Fibroblast of skin of back (primary cell): Measurements from ENCODE around the gene RPL22L1. TPM values are rescaled to one million over a fixed set of nuclear protein-coding genes. Genes with fewer than 3 reads are reported as not detected.
A peak's percentile ranks its signal among the peaks of the same experiment; 100 is the strongest.
"Not testable (repeated sequence)": the region's sequence is repeated elsewhere in the genome, so short reads cannot be mapped to it uniquely, and the experiment has no call there.

Source experiments
- DNase-seq: peaks from one replicate; pipeline ENCODE4 v3.0.0-alpha.2; 2013
- polyA plus RNA-seq, 2 experiments: library from polyadenylated mRNA; unstranded; fragments of 120-200 nt; gene quantifications; one replicate each; pipeline ENCODE4 v1.2.1, GENCODE V29; 2013; ENCODE audit not compliant: insufficient read length in 2 of 2

Gene RPL22L1
- polyA plus RNA-seq (2013, experiment 1 of 2; ENCODE audit: insufficient read length) = 95.7 TPM
- 30.6 TPM for polyA plus RNA-seq (2013, experiment 2 of 2; ENCODE audit: insufficient read length)

DNA sequence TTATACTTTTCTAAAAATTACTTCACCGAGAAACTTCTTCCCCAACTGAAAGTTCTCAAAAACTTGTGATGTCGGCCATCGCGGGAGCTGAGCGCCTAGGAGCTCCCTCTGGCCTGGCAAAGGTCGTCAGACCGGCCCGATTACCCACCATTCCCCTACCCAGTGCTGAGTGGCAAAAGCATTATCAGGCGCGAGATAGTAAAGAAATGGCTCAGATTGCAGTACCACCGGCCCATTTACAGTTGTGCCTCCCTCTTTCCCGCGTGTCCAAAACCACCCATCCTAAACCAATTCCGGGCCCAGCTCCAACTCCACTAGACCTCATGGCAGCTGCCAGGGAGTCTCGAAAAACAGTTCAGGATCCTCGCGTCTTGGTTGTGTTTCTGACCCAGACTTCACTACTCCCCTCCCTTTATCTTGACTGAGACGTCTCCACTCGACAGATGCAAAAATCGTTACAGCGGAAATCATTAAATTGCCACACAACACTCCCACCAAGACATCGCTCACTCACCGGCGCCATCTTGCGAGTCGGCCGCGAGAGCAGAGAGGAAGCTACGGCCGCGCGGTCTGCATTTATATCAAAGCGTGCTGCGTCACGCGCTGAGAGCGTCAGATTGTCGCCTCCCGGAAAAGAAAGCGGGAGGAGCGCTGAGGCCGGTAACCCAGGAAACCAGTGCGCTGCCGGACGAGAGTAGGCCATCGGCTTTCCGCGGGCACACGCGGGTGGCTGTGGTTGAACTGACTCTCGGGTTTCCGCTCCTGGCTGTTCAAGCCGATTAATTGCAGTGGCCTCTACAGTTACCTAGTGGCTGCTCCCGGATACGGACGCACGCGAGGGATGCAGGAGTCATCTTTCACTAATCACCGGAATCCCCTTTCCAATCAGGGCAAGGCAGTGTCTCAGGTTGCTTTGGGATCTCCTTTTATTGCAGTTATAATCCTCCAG is at the start of gene RPL22L1:
TSS of gene RPL22L1 (minus strand) at position 551 of the 949 bp plus-strand sequence. CDS start at position 523, 28 bp downstream.
- DNase-seq = peak; percentile 96

DNA sequence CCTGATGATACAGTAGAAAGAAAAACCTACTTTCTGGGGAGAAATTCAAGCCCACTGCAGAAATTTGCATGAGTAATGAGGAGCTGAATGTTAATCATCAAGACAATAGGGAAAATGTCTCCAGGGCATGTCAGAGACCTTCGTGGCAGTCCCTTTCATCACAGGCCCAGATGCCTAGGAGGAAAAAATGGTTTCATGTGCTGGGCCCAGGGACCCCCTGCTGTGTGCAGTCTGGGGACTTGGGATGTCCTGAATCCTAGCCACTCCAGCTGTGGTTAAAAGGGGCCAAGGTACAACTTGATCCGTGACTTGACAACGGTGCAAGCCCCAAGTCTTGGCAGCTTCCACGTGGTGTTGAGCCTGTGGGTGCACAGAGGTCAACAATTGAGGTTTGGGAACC is 48.7 kb upstream of the RPL22L1 start:
- no peak for DNase-seq

DNA sequence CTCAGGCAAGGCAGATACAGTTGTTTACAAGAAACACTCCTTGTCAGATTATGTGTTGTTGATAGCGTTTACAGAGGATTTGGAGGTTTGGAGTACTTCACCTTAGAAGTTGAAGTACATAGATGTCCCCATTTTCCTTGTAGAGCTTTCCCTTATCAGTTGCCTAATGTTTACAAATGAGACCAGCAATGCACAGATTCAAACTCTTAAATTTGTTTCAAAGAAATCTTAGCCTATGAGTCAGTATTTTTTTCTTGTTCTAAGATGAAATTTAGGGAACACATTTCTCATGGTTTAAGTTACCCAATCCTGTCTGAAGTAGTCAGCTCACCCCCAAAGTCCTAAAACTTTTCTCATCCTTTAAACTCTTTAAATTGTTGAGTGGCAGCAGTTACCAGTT is 44.7 kb upstream of the RPL22L1 start:
- no peak for DNase-seq

DNA sequence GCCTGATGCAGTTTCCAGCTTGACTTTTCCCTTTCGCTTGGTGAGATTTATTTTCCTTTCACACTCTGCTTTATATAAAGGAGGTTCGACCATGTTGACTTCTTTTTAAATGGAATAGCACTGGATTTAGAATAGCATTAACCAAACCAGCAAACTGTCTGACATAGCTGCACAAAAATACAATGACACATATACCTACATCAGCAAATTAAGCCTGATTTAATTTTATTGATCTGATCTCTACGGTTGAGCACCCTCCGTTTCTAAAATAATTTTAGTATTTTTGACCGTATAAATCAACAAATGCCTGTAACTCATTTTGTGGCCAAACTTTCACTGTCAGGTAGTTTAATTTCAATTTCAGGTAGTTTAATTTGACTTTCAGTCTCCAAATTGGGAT is 44.2 kb upstream of the RPL22L1 start:
- DNase-seq = no peak

DNA sequence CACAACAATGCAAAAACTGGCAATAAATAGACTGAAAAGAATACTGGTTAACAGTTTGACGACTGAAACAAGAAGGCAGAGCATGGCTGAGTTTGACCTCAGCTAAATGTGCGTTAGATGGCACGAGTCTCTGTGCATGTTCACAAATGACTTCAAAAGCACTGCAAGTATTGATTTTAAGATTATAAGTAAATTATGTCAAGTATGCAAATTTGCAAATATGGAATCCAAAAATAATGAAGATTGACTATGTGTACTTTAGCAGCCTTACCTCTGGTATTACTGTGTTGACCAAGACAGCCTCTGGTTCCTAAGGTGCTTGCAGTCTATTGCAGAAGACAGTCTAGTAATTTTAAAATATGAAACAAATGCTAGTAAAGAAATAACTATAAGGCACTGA is 41.1 kb upstream of the RPL22L1 start:
- DNase-seq = no peak

DNA sequence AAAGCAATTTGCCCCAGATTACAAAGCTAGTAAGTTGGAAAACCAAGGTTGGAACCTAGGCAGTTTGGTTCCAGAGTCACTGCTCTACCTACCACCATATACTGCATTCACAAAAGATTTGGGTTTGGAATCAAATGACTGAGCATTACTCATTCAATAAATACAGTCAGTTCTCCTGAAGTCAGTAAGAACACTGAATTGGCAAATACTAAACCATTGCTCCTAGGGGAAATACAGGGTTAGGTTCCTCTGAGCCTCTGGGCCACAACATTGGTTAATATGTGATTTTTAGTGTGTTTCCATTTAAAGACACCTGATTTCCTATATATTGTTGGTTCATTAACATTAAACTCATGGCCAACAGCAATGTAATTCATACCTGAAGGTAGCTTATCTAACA is 40.5 kb upstream of the RPL22L1 start:
- DNase-seq = no peak

DNA sequence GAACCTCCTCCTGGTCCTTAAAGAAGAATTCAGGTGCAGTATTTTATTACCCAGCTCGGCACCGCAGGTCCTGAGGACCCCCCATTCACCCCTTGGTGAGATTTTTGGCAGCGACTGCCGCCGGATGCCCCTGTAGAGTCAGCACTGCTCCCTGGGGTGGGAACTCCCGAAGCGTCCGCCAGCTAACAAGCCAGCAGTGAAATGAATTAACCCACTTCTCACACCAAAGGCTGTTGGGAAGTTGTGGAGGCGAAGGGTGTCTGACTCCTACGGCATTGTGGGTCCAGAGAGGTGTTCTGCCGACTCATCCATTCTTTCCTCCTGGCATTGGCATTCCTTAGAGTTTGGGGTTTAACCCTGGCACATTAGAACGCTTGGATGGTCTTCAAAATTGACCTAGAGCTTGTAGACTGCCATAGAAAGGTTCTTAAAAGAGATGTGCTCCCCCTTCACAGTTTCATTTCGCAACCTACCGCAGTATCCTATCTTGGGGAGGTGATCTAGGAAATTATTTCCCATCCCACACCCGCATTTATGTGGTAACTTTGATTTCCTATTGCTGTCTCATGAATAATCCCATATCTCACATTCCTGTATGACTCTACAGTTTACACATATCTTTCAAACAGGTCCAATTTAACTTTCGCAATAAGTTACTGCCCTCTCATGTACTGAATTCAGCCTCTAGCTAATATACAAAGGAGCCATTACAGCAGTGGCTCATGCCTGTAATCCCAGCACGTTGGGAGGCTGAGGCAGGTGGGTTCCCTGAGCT is 39.3 kb upstream of the RPL22L1 start:
- peak; percentile 62 for DNase-seq

DNA sequence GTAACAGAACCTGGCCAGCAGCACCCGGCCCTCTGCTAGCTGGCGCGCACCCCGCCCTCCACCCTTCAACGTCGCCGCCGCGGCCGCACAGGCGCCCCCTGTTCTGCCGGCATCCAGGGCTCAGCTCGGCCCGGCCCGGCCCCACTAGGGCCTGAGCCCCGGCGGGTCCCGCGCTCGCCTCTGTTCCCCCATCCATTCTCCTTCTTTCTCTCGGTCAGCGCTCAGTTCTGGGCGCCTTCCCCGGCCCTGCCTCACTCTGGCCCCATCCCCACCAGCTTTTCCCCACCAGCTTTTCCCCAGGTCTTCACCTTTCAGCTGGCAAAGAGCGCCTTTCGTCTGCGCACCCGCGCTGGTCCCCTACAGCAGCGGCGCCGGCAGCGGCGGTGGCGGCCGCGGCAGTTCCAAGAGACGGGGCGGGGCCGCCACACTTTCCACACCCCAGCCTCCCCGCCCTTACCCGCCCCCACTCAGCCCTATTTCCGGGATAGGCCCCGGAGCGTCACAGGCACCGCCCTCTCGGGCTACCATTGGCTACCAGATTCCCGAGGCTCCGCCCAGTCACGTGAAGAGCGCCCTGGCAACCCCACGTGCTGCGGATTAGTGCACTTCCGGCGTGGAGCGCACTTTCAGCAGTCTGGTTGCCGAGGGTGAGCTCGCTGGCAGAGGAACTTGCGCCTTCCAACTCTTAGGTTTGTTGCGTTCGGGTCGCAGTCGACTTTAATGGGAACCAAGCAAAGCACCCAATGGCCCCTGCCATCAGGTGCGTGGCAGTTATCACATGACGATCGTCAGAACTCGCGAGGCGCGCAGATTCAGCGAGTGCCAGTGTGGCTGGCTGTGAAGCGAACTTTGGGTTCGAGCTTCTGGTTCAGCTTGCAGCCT is 38.5 kb upstream of the RPL22L1 start, which contains the start of gene EIF5A2:
TSS of gene EIF5A2 (minus strand) at position 403 of the 882 bp plus-strand sequence. CDS start 831 bp downstream, outside the sequence.
- peak; percentile 96 for DNase-seq

DNA sequence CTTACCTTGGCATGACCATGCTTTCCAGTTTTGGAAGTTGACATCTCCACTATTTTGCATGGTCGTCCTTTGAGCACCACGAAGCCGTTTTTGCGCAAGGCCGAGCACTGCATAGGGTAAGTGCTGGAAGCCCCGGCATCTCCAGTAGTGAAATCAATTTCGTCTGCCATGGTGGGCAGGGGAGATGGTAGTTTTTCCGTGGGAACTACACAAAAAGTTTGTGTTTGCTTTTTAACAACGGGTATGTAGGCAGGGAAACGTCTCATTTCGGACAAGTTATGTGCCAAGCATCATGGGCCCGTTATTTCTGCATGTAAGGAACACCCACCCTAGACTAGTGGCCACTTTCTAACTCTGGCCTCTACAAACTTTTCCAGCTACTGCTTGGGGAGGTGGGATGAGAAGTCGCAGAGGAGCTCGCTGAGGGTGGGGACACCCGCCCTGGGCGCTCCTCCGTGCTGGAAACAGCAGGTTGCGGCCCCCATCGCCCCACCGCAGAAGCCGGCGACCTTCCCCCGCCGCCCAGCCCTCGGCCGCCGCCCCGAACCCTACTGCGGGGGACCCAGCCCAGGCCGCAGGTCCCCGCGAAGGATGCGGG is 37.7 kb upstream of the RPL22L1 start:
- DNase-seq = peak; percentile 20

DNA sequence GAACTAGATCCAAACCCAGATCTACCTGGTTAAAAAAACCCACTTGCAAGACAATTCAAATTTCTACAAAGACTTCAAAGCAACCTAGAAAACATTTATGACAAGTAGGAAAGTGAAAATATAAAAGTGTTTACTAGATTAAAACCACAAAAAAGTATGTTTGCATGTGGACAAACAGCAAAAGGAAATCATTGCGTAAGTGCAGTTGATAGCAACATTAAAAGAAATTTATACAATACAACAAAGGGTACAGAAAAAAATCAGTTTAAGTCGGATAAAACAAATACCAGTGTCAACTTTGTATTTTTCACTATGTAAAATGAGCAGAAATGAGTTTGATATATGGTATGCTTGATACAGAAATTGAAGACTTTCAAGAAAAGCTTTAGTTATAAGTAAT is 35.9 kb upstream of the RPL22L1 start:
- DNase-seq = no peak

DNA sequence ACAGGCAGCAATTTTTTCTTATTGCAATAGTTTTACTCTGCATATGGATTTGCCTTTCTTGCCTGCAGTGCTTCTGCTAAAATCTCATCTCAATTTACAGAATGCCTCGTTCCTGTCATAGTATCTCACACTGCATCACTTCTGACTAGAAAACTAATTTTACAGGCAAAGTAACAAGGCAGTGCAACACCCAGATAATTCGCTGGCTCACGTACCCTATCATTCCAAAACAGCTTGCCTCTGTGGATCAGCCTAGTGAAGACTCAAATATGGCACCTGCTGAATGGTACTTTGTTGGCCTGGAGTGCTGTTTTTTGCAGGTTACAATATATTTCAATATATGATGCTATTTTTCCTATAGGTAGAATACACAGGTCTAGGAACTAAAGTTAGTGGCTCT is 33.1 kb upstream of the RPL22L1 start:
- no peak for DNase-seq

DNA sequence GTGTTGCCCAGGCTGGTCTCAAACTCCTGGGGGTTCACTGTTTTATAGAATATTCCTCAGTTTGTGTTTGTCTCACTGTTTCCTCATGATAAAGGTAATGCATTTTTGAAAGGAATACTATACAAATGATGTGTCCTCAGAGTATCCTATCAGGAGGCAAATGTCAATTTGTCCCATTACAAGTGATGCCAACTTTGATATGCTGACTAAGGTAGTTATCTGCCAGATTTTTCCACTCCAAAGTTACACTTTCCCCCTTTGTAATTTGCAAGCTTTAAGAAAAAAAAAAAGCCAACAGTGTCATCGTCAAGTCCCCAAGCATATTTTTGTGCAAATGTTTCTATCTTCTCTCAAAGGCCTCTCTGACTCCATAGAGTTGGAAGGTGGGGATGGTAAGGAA is 29.5 kb upstream of the RPL22L1 start:
- no peak for DNase-seq

DNA sequence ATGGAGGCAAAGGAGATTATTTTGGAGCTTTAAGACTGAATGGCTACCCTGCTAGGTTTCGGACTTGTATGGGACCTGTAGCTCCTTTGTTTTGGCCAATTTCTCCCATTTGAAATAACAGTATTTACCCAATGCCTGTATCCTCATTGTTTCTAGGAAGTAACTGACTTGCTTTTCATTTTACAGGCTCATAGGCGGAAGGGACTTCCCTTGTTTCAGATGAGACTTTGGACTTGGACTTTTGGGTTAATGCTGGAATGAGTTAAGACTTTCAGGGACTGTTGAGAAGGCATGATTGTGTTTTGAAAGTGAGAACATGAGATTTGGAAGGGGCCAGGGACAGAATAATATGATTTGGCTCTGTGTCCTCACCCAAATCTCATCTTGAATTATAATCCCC is 28.0 kb upstream of the RPL22L1 start:
- DNase-seq = no peak

DNA sequence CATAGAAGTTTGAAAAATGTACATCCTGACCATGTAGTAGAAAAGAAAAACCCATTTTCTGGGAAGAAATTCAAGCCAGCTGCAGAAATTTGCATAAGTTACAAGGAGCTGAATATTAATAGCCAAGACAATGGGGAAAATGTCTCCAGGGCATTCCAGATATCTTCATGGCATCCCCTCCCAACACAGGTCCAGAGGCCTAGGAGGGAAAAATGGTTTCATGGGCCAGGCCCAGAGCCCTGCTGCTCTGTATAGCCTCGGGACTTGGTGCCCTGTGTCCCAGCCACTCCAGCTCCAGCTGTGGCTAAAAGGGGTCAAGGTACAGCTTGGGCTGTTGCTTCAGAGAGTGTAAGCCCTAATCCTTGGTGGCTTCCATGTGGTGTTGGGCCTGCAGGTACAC is 27.2 kb upstream of the RPL22L1 start:
- not testable (repeated sequence) for DNase-seq

DNA sequence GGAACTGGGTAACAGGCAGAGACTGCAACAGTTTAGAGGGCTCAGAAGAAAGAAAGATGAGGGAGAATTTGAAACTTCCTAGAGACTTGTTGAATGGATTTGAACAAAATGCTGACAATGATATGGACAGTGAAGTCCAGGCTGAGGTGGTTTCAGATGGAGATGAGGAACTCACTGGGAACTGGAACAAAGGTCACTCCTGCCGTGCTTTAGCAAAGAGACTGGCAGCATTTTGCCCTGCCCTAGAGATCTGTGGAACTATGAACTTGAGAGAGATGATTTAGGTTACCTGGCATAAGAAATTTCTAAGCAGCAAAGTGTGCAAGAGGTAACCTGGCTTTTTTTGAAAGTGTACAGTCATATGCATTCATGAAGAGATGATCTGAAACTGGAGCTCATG is 26.8 kb upstream of the RPL22L1 start:
- DNase-seq = no peak

DNA sequence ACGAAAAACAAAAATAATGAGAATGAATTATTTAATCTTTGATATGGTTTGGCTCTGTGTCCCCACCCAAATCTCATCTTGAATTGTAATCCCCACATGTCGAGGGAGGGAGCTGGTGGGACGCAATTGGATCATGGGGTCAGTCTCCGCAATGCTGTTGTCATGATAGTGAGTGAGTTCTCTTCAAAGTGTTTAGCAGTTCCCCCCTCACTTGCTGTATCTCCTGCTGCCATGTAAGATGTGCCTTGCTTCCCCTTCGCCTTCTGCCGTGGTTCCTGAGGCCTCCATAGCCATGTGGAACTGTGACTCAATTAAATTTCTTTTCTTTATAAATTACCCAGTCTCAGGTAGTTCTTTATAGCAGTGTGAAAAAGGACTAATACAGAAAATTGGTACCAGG is 26.3 kb upstream of the RPL22L1 start:
- DNase-seq = not testable (repeated sequence)

DNA sequence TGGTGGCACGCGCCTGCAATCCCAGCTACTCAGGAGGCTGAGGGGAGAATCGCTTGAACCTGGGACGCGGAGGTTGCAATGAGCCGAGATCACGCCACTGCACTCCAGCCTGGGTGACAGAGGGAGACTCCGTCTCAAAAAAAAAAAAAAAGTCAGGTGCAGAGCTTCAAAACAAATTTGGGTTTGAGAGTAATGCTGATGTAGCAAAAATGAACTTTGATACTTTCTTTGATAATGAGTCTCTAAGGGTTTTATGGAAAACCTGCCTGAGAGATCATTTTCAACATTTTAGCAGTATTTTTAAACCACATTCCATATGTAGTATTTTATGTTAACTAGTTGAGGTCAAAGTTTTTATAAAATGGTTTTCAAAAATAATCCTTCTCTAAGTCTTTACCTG is 23.9 kb upstream of the RPL22L1 start:
- no peak for DNase-seq

DNA sequence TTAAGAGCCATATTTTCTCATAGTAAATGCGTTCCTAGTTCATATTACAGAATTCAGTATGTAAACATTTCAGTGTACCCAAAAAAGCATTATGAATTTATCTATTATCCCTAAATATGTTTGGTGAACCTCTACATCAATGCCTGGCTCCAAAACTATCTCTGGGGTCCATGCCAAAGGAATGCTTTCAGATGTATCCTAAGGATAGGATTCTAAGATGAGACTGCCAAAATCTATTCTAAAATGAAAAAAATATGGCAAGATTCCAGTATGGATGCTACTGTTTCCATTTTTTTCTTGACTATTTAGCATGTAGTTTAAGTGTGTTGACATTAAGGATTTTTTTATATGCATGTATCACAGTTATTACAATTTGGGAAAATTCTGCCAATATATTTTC is 19.6 kb upstream of the RPL22L1 start:
- no peak for DNase-seq

DNA sequence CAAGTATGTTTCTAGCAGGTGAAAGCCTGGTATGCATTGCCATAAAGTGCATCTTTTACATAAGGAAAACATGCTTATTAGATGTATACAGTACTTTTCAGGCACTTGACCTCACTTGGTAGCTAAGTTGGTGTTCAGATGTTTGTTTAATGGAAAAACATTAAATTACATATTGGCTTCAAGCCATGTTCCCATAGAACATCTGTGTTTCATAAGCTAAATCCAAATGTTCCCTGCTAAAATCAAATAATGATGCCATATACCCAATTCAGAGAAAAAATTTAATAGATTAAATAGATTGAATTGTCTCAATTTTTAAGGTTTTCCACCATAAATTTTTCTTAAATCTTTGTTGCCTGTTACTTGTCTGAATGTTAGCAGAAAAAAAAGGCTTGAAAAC is 19.1 kb upstream of the RPL22L1 start:
- DNase-seq = no peak

DNA sequence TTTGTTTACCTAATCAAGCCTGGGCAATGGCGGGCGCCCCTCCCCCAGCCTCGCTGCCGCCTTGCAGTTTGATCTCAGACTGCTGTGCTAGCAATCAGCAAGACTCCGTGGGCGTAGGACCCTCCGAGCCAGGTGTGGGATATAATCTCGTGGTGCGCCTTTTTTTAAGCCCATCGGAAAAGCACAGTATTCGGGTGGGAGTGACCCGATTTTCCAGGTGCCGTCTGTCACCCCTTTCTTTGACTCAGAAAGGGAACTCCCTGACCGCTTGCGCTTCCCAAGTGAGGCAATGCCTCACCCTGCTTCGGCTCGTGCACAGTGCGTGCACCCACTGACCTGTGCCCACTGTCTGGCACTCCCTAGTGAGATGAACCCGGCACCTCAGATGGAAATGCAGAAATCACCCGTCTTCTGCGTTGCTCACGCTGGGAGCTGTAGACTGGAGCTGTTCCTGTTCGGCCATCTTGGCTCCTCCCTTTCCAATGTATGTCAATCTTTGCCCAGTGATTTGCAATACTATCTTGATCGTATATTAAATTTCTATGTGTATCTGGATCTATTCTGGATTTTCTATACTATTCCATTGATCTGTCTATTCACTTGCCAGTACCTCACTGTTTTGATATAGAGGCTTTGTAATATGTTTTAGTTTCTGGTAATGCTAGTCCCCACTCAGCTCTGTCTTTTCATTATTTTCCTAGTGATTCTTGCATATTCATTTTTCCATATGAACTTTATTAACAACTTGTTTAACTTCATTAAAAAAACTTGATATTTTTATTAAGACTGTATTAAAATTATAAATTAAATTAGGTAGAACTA is 14.3 kb upstream of the RPL22L1 start:
- not testable (repeated sequence) for DNase-seq

DNA sequence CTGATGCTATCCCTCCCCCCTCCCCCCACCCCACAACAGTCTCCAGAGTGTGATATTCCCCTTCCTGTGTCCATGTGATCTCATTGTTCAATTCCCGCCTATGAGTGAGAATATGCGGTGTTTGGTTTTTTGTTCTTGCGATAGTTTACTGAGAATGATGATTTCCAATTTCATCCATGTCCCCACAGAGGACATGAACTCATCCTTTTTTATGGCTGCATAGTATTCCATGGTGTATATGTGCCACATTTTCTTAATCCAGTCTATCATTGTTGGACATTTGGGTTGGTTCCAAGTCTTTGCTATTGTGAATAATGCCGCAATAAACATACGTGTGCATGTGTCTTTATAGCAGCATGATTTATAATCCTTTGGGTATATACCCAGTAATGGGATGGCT is 8.7 kb upstream of the RPL22L1 start:
- not testable (repeated sequence) for DNase-seq
